ENCODE data around the gene AKIP1. TPM values are rescaled to one million over a fixed set of nuclear protein-coding genes. Genes with fewer than 3 reads are reported as not detected.
A peak's percentile ranks its signal among the peaks of the same experiment; 100 is the strongest.

AKIP1 gene
- total and polyA plus RNA-seq, 10 of the 15 experiments (the other 5 are each of a cell fraction or from before 2014, with no cell fraction given), result 5.1 to 38.9 (median 30.5) TPM

- no peak for TF ChIP-seq FOXM1 (IDR thresholded peaks at IDR 0.05; ENCODE audit: low read depth, low read length)
- peak; percentile 91 for TF ChIP-seq GABPA (IDR thresholded peaks at IDR 0.05; ENCODE audit: low read depth)
- TF ChIP-seq E2F8 (IDR thresholded peaks at IDR 0.05; ENCODE audit: low read depth, partially characterized antibody), result peak; percentile 37
- TF ChIP-seq ZBTB40 (IDR thresholded peaks at IDR 0.05; ENCODE audit: borderline replicate concordance), result peak; percentile 93
- 0 out of 2 replicates have a peak, but pooled peaks have one; percentile 18 for TF ChIP-seq ASH2L (IDR thresholded peaks at IDR 0.05; ENCODE audit: borderline replicate concordance, low read depth)
- TF ChIP-seq SREBF1 (IDR thresholded peaks at IDR 0.05; ENCODE audit: low read length), result peak; percentile 46; the same call in 1 of the 2 replicates
- TF ChIP-seq SKIL (IDR thresholded peaks at IDR 0.05; ENCODE audit: low read depth, poor library complexity, severe bottlenecking), result no peak
- TF ChIP-seq STAT1 (conservative IDR thresholded peaks at IDR 0.05), result peak; percentile 67; the same call in 1 of the 2 replicates
- TF ChIP-seq LARP7 (IDR thresholded peaks at IDR 0.05), result 0 out of 2 replicates have a peak, but pooled peaks have one; percentile 75
- peak; percentile 7 to 99 for TF ChIP-seq EGR1 (IDR thresholded peaks at IDR 0.05; ENCODE audit: borderline replicate concordance in 1 of 2, low read depth in 2 of 2, low read length in 2 of 2)
- TF ChIP-seq CREB1 (IDR thresholded peaks at IDR 0.05; ENCODE audit: low read depth), result peak; percentile 98
- peak; percentile 97; the same call in 1 of the 2 replicates for TF ChIP-seq PML (IDR thresholded peaks at IDR 0.05; ENCODE audit: low read length)
- no peak for TF ChIP-seq JUNB (IDR thresholded peaks at IDR 0.05)
- peak; percentile 71; the same call in 1 of the 2 replicates for TF ChIP-seq NBN (IDR thresholded peaks at IDR 0.05)
- peak; percentile 90 for TF ChIP-seq CBFB (IDR thresholded peaks at IDR 0.05; ENCODE audit: low read depth)
Measured at GRCh38 chr11:8964324-8965320, 53.6 kb downstream of the AKIP1 start, which contains the start of gene TMEM9B (continued).
